Spleen (tissue), 7 donors: Measurements from ENCODE around the gene ADAMTS17.

Experiments used
- CTCF ChIP-seq, 11 experiments: fragments of 200-600 bp in 7 of 11; fragments of 450-650 bp in 4 of 11; sonication (generic) in 4 of 11; IDR thresholded peaks in 8 of 11; conservative IDR thresholded peaks in 3 of 11; 1 replicate in 7 of 11; 2 replicates in 4 of 11; pipeline versions ENCODE4 v1.4.0 to v1.8.0; 2016 to 2021; ENCODE audit warnings: antibody characterized with exemption in 11 of 11, inconsistent platforms in 4 of 11, mild to moderate bottlenecking in 1 of 11
- POLR2A ChIP-seq, 3 donors: fragments of 450-650 bp; IDR thresholded peaks; one replicate each; pipeline ENCODE4 v1.5.1; 2017; ENCODE audit warnings: antibody characterized with exemption in 3 of 3, mild to moderate bottlenecking in 1 of 3
- donor health status: DM: no; HTN: no; CAD: no; lungs with moderate emphysema.
- donor health status: DM: no; HTN: no; CAD: no.
- donor health status: DM: no; HTN: no; CAD: no.

- TF ChIP-seq CTCF (IDR thresholded peaks at IDR 0.05 in 8 of 11, conservative IDR thresholded peaks at IDR 0.05 in 3 of 11) (no peak), POLR2A (IDR thresholded peaks at IDR 0.05) (no peak)
Measured at GRCh38 chr15:99995543-99995942, 346.2 kb downstream of the ADAMTS17 start.
